ENCODE data around the gene TPRN. TPM values are rescaled to one million over a fixed set of nuclear protein-coding genes. Genes with fewer than 3 reads are reported as not detected.
A peak's percentile ranks its signal among the peaks of the same experiment; 100 is the strongest.

Gene TPRN
- total and polyA plus RNA-seq, 9 of the 15 experiments (the other 6 are each of a cell fraction or from before 2014, with no cell fraction given), result 0.31 to 31.9 (median 4.4) TPM

DNA sequence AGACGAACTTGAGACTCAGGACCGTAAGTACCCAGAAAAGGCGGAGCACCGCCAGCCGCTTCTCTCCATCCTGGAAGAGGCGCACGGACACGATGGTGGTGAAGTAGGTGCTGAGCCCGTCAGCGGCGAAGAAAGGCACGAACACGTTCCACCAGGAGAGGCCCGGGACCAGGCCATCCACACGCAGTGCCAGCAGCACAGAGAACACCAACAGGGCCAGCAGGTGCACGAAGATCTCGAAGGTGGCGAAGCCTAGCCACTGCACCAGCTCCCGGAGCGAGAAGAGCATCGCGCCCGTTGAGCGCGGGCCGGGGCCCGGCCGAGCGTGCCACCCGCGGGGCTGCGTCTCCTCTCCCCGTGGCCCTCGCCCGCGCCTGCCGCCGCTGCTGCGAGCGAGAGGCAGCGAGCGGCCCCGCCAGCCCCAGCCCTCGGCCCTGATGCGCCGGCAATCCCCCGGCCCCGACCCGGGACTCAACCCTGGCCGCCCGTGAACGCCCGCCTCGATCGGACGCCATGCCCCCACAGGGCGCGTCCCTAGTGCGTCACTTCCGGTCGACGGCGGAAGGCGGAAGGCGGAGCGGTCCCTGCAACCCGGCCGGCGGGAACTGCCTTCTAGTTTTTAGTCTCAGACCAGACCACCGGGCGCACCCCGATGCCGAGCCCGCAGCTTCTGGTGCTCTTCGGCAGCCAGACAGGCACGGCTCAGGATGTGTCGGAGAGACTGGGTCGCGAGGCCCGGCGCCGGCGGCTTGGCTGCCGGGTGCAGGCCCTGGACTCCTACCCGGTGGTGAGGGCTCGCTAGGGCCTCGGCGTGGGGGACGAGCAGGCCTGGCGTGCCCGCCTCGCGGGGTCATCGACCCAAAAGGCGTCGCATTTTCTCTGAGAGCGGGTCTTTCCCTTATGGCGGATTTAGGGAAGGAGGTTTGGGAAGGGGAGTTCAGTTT, 4.9 kb upstream of the TPRN start, which contains the start of the genes NDOR1 and TMEM203 (continued):
- TF ChIP-seq, protein P1, sequence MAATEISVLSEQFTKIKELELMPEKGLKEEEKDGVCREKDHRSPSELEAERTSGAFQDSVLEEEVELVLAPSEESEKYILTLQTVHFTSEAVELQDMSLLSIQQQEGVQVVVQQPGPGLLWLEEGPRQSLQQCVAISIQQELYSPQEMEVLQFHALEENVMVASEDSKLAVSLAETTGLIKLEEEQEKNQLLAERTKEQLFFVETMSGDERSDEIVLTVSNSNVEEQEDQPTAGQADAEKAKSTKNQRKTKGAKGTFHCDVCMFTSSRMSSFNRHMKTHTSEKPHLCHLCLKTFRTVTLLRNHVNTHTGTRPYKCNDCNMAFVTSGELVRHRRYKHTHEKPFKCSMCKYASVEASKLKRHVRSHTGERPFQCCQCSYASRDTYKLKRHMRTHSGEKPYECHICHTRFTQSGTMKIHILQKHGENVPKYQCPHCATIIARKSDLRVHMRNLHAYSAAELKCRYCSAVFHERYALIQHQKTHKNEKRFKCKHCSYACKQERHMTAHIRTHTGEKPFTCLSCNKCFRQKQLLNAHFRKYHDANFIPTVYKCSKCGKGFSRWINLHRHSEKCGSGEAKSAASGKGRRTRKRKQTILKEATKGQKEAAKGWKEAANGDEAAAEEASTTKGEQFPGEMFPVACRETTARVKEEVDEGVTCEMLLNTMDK (IDR thresholded peaks at IDR 0.05; ENCODE audit: borderline replicate concordance, insufficient read depth, low read depth, low read length, poor library complexity, severe bottlenecking), result no peak
- TF ChIP-seq THAP12 (CRISPR knock-in tag; IDR thresholded peaks at IDR 0.05) (peak; percentile 74), ZNF165 (CRISPR knock-in tag; IDR thresholded peaks at IDR 0.05; ENCODE audit: borderline replicate concordance) (no peak), HDAC1 (IDR thresholded peaks at IDR 0.05) (peak; percentile 77 to 94; a peak in 3 of 4 replicates), TAF1 (IDR thresholded peaks at IDR 0.05; ENCODE audit: control insufficient read depth, extremely low read depth, insufficient read depth, low read length, severe bottlenecking) (peak; percentile 90), ZNF41 (CRISPR knock-in tag; conservative IDR thresholded peaks at IDR 0.05) (no peak), KHSRP (IDR thresholded peaks at IDR 0.05) (0 out of 2 replicates have a peak, but pooled peaks have one; percentile 56), HMBOX1 (IDR thresholded peaks at IDR 0.05) (no peak), CREB3L1 (IDR thresholded peaks at IDR 0.05; ENCODE audit: borderline replicate concordance, low read depth) (peak; percentile 59; the same call in 1 of the 2 replicates), HDAC2 (IDR thresholded peaks at IDR 0.05) (peak; percentile 65; the same call in 1 of the 2 replicates)
- TF ChIP-seq, protein P2, sequence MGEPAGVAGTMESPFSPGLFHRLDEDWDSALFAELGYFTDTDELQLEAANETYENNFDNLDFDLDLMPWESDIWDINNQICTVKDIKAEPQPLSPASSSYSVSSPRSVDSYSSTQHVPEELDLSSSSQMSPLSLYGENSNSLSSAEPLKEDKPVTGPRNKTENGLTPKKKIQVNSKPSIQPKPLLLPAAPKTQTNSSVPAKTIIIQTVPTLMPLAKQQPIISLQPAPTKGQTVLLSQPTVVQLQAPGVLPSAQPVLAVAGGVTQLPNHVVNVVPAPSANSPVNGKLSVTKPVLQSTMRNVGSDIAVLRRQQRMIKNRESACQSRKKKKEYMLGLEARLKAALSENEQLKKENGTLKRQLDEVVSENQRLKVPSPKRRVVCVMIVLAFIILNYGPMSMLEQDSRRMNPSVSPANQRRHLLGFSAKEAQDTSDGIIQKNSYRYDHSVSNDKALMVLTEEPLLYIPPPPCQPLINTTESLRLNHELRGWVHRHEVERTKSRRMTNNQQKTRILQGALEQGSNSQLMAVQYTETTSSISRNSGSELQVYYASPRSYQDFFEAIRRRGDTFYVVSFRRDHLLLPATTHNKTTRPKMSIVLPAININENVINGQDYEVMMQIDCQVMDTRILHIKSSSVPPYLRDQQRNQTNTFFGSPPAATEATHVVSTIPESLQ (CRISPR knock-in tag; IDR thresholded peaks at IDR 0.05), result peak; percentile 81; the same call in 1 of the 2 replicates
- TF ChIP-seq, protein P3, sequence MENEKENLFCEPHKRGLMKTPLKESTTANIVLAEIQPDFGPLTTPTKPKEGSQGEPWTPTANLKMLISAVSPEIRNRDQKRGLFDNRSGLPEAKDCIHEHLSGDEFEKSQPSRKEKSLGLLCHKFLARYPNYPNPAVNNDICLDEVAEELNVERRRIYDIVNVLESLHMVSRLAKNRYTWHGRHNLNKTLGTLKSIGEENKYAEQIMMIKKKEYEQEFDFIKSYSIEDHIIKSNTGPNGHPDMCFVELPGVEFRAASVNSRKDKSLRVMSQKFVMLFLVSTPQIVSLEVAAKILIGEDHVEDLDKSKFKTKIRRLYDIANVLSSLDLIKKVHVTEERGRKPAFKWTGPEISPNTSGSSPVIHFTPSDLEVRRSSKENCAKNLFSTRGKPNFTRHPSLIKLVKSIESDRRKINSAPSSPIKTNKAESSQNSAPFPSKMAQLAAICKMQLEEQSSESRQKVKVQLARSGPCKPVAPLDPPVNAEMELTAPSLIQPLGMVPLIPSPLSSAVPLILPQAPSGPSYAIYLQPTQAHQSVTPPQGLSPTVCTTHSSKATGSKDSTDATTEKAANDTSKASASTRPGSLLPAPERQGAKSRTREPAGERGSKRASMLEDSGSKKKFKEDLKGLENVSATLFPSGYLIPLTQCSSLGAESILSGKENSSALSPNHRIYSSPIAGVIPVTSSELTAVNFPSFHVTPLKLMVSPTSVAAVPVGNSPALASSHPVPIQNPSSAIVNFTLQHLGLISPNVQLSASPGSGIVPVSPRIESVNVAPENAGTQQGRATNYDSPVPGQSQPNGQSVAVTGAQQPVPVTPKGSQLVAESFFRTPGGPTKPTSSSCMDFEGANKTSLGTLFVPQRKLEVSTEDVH (IDR thresholded peaks at IDR 0.05; ENCODE audit: low read depth, partially characterized antibody), result peak; percentile 97
